Body of pancreas (tissue), 4 donors: Measurements from ENCODE around the gene KRT73. TPM values are rescaled to one million over a fixed set of nuclear protein-coding genes. Genes with fewer than 3 reads are reported as not detected.

Experiments used
- ATAC-seq: fragments of 150-250 bp; one replicate; pipeline ENCODE4 v1.9.1; 2016
- DNase-seq, 4 donors: peaks; one replicate each; pipeline ENCODE4 v3.0.0-alpha.2; 2019
- H3K27ac ChIP-seq, 4 donors: fragments of 200-600 bp; sonication (generic); 1 replicate in 3 of 4; 2 replicates in 1 of 4; pipeline versions ENCODE4 v1.5.1 to v1.6.1; 2016 to 2019; ENCODE audit warnings: mild to moderate bottlenecking in 1 of 4, mixed read lengths in 1 of 4, moderate library complexity in 1 of 4
- H3K27me3 ChIP-seq, 2 donors: fragments of 200-600 bp; sonication (generic); one replicate each; pipeline ENCODE4 v1.6.0; 2016; ENCODE audit warnings: mild to moderate bottlenecking in 1 of 2
- H3K36me3 ChIP-seq, 2 donors: fragments of 200-600 bp; sonication (generic); replicated peaks in 1 of 2; 2 replicates each; pipeline ENCODE4 v1.5.1; 2016; ENCODE audit warnings: low read depth in 2 of 2; ENCODE audit not compliant: insufficient read depth in 1 of 2
- H3K4me1 ChIP-seq: fragments of 200-600 bp; sonication (generic); one replicate; pipeline ENCODE4 v1.6.0; 2016
- H3K4me3 ChIP-seq, 2 donors: fragments of 200-600 bp; sonication (generic); 1 replicate in 1 of 2; 2 replicates in 1 of 2; pipeline ENCODE4 v1.5.1; 2016 to 2019
- H3K9me3 ChIP-seq, 3 donors: fragments of 200-600 bp; sonication (generic); 1 replicate in 2 of 3; 2 replicates in 1 of 3; pipeline ENCODE4 v1.5.1; 2016
- CTCF ChIP-seq, 7 experiments: fragments of 450-650 bp in 4 of 7; fragments of 200-600 bp in 3 of 7; sonication (generic) in 3 of 7; IDR thresholded peaks; one replicate each; pipeline ENCODE4 v1.5.1; 2016 to 2019; ENCODE audit warnings: antibody characterized with exemption in 7 of 7
- POLR2A ChIP-seq, 3 donors: fragments of 450-650 bp; IDR thresholded peaks; one replicate each; pipeline ENCODE4 v1.6.1; 2016; ENCODE audit warnings: antibody characterized with exemption in 3 of 3, mild to moderate bottlenecking in 2 of 3
- WGBS, 2 donors: methylation state at CpG; one replicate each; pipeline ENCODE4 v1.1.5; 2017; 5-methylcytosine and 5-hydroxymethylcytosine counted together
- intact Hi-C: fragments of 100-400 bp; cut with DNase I; formaldehyde crosslinking; loops from one replicate; pipeline ENCODE4 v1.15.1; 2023
- total RNA-seq, 2 donors: library from RNA; depleted of rRNA; stranded (reverse); fragments of >200 nt; gene quantifications; one replicate each; pipeline ENCODE4 v1.1.0, GENCODE V29; 2016

Gene KRT73
- total RNA-seq, 2 donors from 2014 or later = 1.3 TPM; not detected in 1

GRCh38 chr12:52579468-52580465, 38.6 kb downstream of the KRT73 start:
- no peak overlapping the region for H3K27ac ChIP-seq
- no peak for DNase-seq
- intact Hi-C loops = loop anchor here (5.0 to 10.0 kb wide), 2 partner anchors 293 to 395 kb away; no protein-coding TSS in a partner anchor
- TF ChIP-seq CTCF (IDR thresholded peaks at IDR 0.05) (no peak), POLR2A (IDR thresholded peaks at IDR 0.05) (no peak)
- H3K27me3 ChIP-seq = no peaks in the 10 kb centered on the region
- 66 to 71% methylated on average over 9 to 10 of the region's 10 CpGs for WGBS, 2 donors
- no peaks in the 10 kb centered on the region for H3K36me3 ChIP-seq
- H3K4me1 ChIP-seq = no peaks in the 10 kb centered on the region
- H3K4me3 ChIP-seq = no peak overlapping the region
- no peak for ATAC-seq
- H3K9me3 ChIP-seq = no peaks in the 10 kb centered on the region

- no peaks in the 10 kb centered on the region for H3K27me3 ChIP-seq
- no peak for DNase-seq
- WGBS, 2 donors = 66 to 81% methylated on average over 3 of the region's 3 CpGs
Observed at GRCh38 chr12:52578469-52578868, 39.9 kb downstream of the KRT73 start.

GRCh38 chr12:52577316-52577715, 41.0 kb downstream of the KRT73 start:
- Histone ChIP-seq H3K27ac (no peak overlapping the region), H3K27me3 (no peaks in the 10 kb centered on the region), H3K4me1 (no peaks in the 10 kb centered on the region), H3K9me3 (no peaks in the 10 kb centered on the region), H3K36me3 (no peaks in the 10 kb centered on the region), H3K4me3 (no peak overlapping the region)
- intact Hi-C loops = no loop called here
- 85 to 89% methylated on average over 8 of the region's 8 CpGs for WGBS, 2 donors
- ATAC-seq (no peak), DNase-seq (no peak)
- TF ChIP-seq POLR2A (IDR thresholded peaks at IDR 0.05) (no peak), CTCF (IDR thresholded peaks at IDR 0.05) (no peak)

More at GRCh38 chr12:52578469-52578868, 39.9 kb downstream of the KRT73 start:
- Histone ChIP-seq H3K4me1 (no peaks in the 10 kb centered on the region), H3K9me3 (no peaks in the 10 kb centered on the region), H3K27ac (no peak overlapping the region), H3K4me3 (no peak overlapping the region), H3K36me3 (no peaks in the 10 kb centered on the region)
- no peak for ATAC-seq
- intact Hi-C loops = no loop called here
- TF ChIP-seq CTCF (IDR thresholded peaks at IDR 0.05) = no peak
- TF ChIP-seq POLR2A (IDR thresholded peaks at IDR 0.05) = no peak

GRCh38 chr12:52575948-52576347, 42.4 kb downstream of the KRT73 start:
- TF ChIP-seq POLR2A (IDR thresholded peaks at IDR 0.05) (no peak), CTCF (IDR thresholded peaks at IDR 0.05) (no peak)
- DNase-seq (no peak), ATAC-seq (no peak)
- intact Hi-C loops = no loop called here
- Histone ChIP-seq H3K27me3 (no peaks in the 10 kb centered on the region), H3K9me3 (no peaks in the 10 kb centered on the region), H3K4me1 (no peaks in the 10 kb centered on the region), H3K4me3 (no peak overlapping the region), H3K36me3 (no peaks in the 10 kb centered on the region), H3K27ac (no peak overlapping the region)
- 87 to 92% methylated on average over 3 of the region's 3 CpGs for WGBS, 2 donors
